Keratinocyte (primary cell): ENCODE measurements around the gene SPATA16. TPM values are rescaled to one million over a fixed set of nuclear protein-coding genes. Genes with fewer than 3 reads are reported as not detected.
"Not testable (repeated sequence)": the region's sequence is repeated elsewhere in the genome, so short reads cannot be mapped to it uniquely, and the experiment has no call there.

Experiments
- DNase-seq: peaks from one replicate; pipeline ENCODE4 v3.0.0-alpha.2; 2011; ENCODE audit warnings: low read depth, missing footprints, low spot score
- FAIRE-seq: peaks from 2 replicates; lab custom pipeline; 2011; peaks lifted over from hg19 to GRCh38; lab: Jason Lieb, UNC
- H2AFZ ChIP-seq: 2 replicates; pipeline ENCODE4 v1.6.0; 2012; ENCODE audit warnings: low read length, control low read depth, inconsistent platforms; ENCODE audit not compliant: control insufficient read depth
- H3K27ac ChIP-seq: 2 replicates; pipeline ENCODE4 v1.5.1; 2011; ENCODE audit warnings: low read length; ENCODE audit not compliant: control insufficient read depth, insufficient read depth
- H3K27me3 ChIP-seq: 3 replicates; pipeline ENCODE4 v1.6.0; 2011; ENCODE audit warnings: low read length; ENCODE audit not compliant: control insufficient read depth, insufficient read depth; ENCODE audit errors: extremely low read depth
- H3K36me3 ChIP-seq, 2 experiments: 2 replicates in 1 of 2; 3 replicates in 1 of 2; pipeline ENCODE4 v1.5.1; 2011; ENCODE audit warnings: low read length in 2 of 2, mild to moderate bottlenecking in 1 of 2; ENCODE audit not compliant: control insufficient read depth in 2 of 2, insufficient read depth in 2 of 2; ENCODE audit errors: extremely low read depth in 1 of 2
- H3K4me1 ChIP-seq: 3 replicates; pipeline ENCODE4 v1.5.1; 2011; ENCODE audit warnings: low read length; ENCODE audit not compliant: control insufficient read depth, insufficient read depth; ENCODE audit errors: extremely low read depth
- H3K4me2 ChIP-seq: 3 replicates; pipeline ENCODE4 v1.6.0; 2011; ENCODE audit warnings: low read depth, low read length; ENCODE audit not compliant: control insufficient read depth, insufficient read depth; ENCODE audit errors: extremely low read depth
- H3K4me3 ChIP-seq, 3 experiments: fragments of 200-600 bp in 1 of 3; sonication (generic) in 1 of 3; 2 replicates in 2 of 3; 3 replicates in 1 of 3; pipeline ENCODE4 v1.5.1; 2011 to 2016; ENCODE audit warnings: low read length in 3 of 3, mild to moderate bottlenecking in 3 of 3, control low read depth in 2 of 3, inconsistent platforms in 1 of 3, low read depth in 1 of 3, mixed read lengths in 1 of 3, mixed run types in 1 of 3, moderate library complexity in 1 of 3; ENCODE audit not compliant: control insufficient read depth in 2 of 3, insufficient read depth in 2 of 3; ENCODE audit errors: extremely low read depth in 1 of 3
- H3K79me2 ChIP-seq: 2 replicates; pipeline ENCODE4 v1.6.0; 2012; ENCODE audit warnings: low read length; ENCODE audit not compliant: control insufficient read depth, insufficient read depth
- H3K9ac ChIP-seq: 3 replicates; pipeline ENCODE4 v1.6.0; 2011; ENCODE audit warnings: low read length; ENCODE audit not compliant: control insufficient read depth, insufficient read depth; ENCODE audit errors: extremely low read depth
- H3K9me1 ChIP-seq: 3 replicates; pipeline ENCODE4 v1.6.0; 2011; ENCODE audit warnings: low read length; ENCODE audit not compliant: control insufficient read depth, insufficient read depth; ENCODE audit errors: extremely low read depth
- H3K9me3 ChIP-seq: 2 replicates; pipeline ENCODE4 v1.5.1; 2012; ENCODE audit warnings: low read depth, low read length; ENCODE audit not compliant: control insufficient read depth
- H4K20me1 ChIP-seq: 3 replicates; pipeline ENCODE4 v1.6.0; 2011; ENCODE audit warnings: low read length; ENCODE audit not compliant: control insufficient read depth, insufficient read depth; ENCODE audit errors: extremely low read depth
- EZH2 ChIP-seq: IDR thresholded peaks from one replicate; pipeline ENCODE4 v1.6.1; 2012; ENCODE audit warnings: inconsistent platforms, mild to moderate bottlenecking, low read length, moderate library complexity
- dilution Hi-C: fragments of 300-500 bp; cut with MboI; formaldehyde crosslinking; loops from one replicate; pipeline ENCODE4 v1.7.0; 2020; ENCODE audit warnings: low sequenced_read_pairs; ENCODE audit not compliant: extremely low pct_ligation_motif_present
- polyA plus RNA-seq, 5 experiments: library from polyadenylated mRNA; depleted of rRNA in 3 of 5; stranded (reverse) in 3 of 5; stranded (forward) in 1 of 5; unstranded in 1 of 5; fragments of >200 nt; gene quantifications; 1 replicate in 1 of 5; 2 replicates in 3 of 5; 3 replicates in 1 of 5; pipeline versions ENCODE4 v1.2.1 to v1.2.3, GENCODE V29; 2011 to 2012; ENCODE audit warnings: missing spikeins in 2 of 5, low read depth in 1 of 5, low replicate concordance in 1 of 5
- TF ChIP-seq, protein P1 (sequence below), 3 experiments: IDR thresholded peaks in 1 of 3; conservative IDR thresholded peaks in 1 of 3; optimal IDR thresholded peaks in 1 of 3; 2 replicates in 2 of 3; 3 replicates in 1 of 3; pipeline versions ENCODE3 to v1.5.1; 2011; ENCODE audit warnings: low read length in 3 of 3, mild to moderate bottlenecking in 3 of 3, moderate library complexity in 2 of 3, control low read depth in 1 of 3, inconsistent platforms in 1 of 3; ENCODE audit not compliant: insufficient read depth in 2 of 3; ENCODE audit errors: extremely low read depth in 1 of 3

Gene SPATA16
- polyA plus RNA-seq, 1 donor (not counting 4 experiments of a cell fraction or from before 2014, with no cell fraction given), result not detected

DNA sequence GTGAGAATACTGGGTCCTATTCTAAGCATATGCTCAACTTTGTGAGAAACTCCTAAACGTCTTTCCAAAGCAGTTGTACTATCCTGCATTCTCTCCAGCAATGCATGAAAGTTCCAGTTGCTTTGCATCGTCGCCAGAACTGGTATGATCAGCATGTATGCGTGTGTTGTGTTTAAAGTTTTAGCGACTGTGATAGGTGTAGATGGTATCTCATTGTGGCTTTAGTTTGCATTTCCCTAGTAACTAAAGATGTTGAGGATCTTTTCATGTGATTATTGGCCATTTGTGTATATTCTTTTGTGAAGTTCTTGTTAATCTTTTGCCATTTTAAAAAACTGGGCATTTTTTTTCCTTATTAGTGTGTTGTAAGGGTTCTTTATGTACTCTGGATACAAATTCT lies 115.1 kb downstream of the SPATA16 start:
- no peak overlapping the region for H3K9ac ChIP-seq
- dilution Hi-C loops, result no loop called here
- no peaks in the 10 kb centered on the region for H3K4me1 ChIP-seq
- H3K79me2 ChIP-seq, result no peaks in the 10 kb centered on the region
- TF ChIP-seq, protein P1, sequence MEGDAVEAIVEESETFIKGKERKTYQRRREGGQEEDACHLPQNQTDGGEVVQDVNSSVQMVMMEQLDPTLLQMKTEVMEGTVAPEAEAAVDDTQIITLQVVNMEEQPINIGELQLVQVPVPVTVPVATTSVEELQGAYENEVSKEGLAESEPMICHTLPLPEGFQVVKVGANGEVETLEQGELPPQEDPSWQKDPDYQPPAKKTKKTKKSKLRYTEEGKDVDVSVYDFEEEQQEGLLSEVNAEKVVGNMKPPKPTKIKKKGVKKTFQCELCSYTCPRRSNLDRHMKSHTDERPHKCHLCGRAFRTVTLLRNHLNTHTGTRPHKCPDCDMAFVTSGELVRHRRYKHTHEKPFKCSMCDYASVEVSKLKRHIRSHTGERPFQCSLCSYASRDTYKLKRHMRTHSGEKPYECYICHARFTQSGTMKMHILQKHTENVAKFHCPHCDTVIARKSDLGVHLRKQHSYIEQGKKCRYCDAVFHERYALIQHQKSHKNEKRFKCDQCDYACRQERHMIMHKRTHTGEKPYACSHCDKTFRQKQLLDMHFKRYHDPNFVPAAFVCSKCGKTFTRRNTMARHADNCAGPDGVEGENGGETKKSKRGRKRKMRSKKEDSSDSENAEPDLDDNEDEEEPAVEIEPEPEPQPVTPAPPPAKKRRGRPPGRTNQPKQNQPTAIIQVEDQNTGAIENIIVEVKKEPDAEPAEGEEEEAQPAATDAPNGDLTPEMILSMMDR (optimal IDR thresholded peaks at IDR 0.05 in 1 of 3, IDR thresholded peaks at IDR 0.05 in 1 of 3, conservative IDR thresholded peaks at IDR 0.05 in 1 of 3; ENCODE audit: extremely low read depth in 1 of 3, insufficient read depth in 2 of 3, low read length in 3 of 3), result no peak
- TF ChIP-seq EZH2, result no peak
- H3K9me1 ChIP-seq, result no peaks in the 10 kb centered on the region
- H3K27ac ChIP-seq, result no peak overlapping the region
- no peaks in the 10 kb centered on the region for H3K9me3 ChIP-seq
- no peaks in the 10 kb centered on the region for H3K27me3 ChIP-seq
- FAIRE-seq (no peak), DNase-seq (no peak)
- no peaks in the 10 kb centered on the region for H4K20me1 ChIP-seq
- H3K4me2 ChIP-seq, result no peak overlapping the region
- H3K36me3 ChIP-seq, result no peaks in the 10 kb centered on the region
- H2AFZ ChIP-seq, result no peak overlapping the region
- H3K4me3 ChIP-seq, result no peak overlapping the region

- Histone ChIP-seq H3K79me2 (no peaks in the 10 kb centered on the region), H3K4me3 (no peak overlapping the region), H3K9ac (no peak overlapping the region), H3K27ac (no peak overlapping the region), H2AFZ (no peak overlapping the region), H3K36me3 (no peaks in the 10 kb centered on the region), H3K9me1 (no peaks in the 10 kb centered on the region), H3K4me1 (no peaks in the 10 kb centered on the region), H3K27me3 (no peaks in the 10 kb centered on the region), H3K4me2 (no peak overlapping the region), H3K9me3 (no peaks in the 10 kb centered on the region), H4K20me1 (no peaks in the 10 kb centered on the region)
- no peak for DNase-seq
- TF ChIP-seq EZH2, result no peak
- dilution Hi-C loops, result no loop called here
- FAIRE-seq, result no peak
Measured at GRCh38 chr3:173021547-173022185, 119.4 kb downstream of the SPATA16 start.

GRCh38 chr3:173020128-173020527 lies 120.9 kb downstream of the SPATA16 start:
- H3K79me2 ChIP-seq, H3K4me1 ChIP-seq, H2AFZ ChIP-seq, H3K27ac ChIP-seq, DNase-seq, H3K9me3 ChIP-seq, H3K27me3 ChIP-seq, H3K9me1 ChIP-seq, H3K4me3 ChIP-seq, dilution Hi-C loops, FAIRE-seq, H3K4me2 ChIP-seq, H3K36me3 ChIP-seq, H3K9ac ChIP-seq, H4K20me1 ChIP-seq: not testable (repeated sequence)
